Epithelial cell of prostate (primary cell): Measurements from ENCODE around the gene KRT80.

Experiments
- DNase-seq: peaks from one replicate; pipeline ENCODE4 v3.0.0-alpha.2; 2011; ENCODE audit warnings: low read depth, low spot score
- H3K27ac ChIP-seq: fragments of 450-650 bp; 2 replicates; pipeline ENCODE4 v1.5.1; 2017; ENCODE audit warnings: mild to moderate bottlenecking

KRT80 gene

GRCh38 chr12:52213564-52214420, 22.0 kb upstream of the KRT80 start:
- no peak for DNase-seq
- H3K27ac ChIP-seq, result peak overlapping the region; percentile 87

GRCh38 chr12:52212701-52213563, 21.1 kb upstream of the KRT80 start:
- peak overlapping the region; percentile 87 for H3K27ac ChIP-seq
- no peak for DNase-seq

- DNase-seq, result no peak
- H3K27ac ChIP-seq, result peak overlapping the region; percentile 87
Observed at GRCh38 chr12:52211716-52212585, 20.1 kb upstream of the KRT80 start.

GRCh38 chr12:52210925-52211650, 19.3 kb upstream of the KRT80 start:
- DNase-seq, result no peak
- H3K27ac ChIP-seq, result peak overlapping the region; percentile 87

GRCh38 chr12:52210186-52210924, 18.5 kb upstream of the KRT80 start:
- peak overlapping the region; percentile 87 for H3K27ac ChIP-seq
- DNase-seq, result peak; percentile 54

GRCh38 chr12:52209321-52209720, 17.5 kb upstream of the KRT80 start:
- peak overlapping the region; percentile 87 for H3K27ac ChIP-seq
- DNase-seq, result no peak

GRCh38 chr12:52208424-52209165, 16.8 kb upstream of the KRT80 start:
- DNase-seq, result no peak
- H3K27ac ChIP-seq, result peak overlapping the region; percentile 87

- peak overlapping the region; percentile 87 for H3K27ac ChIP-seq
- DNase-seq, result no peak
Observed at GRCh38 chr12:52207895-52208294, 16.1 kb upstream of the KRT80 start.

- H3K27ac ChIP-seq, result peak overlapping the region; percentile 87
- DNase-seq, result no peak
Observed at GRCh38 chr12:52207106-52207505, 15.3 kb upstream of the KRT80 start.

GRCh38 chr12:52206304-52207040, 14.7 kb upstream of the KRT80 start:
- H3K27ac ChIP-seq, result peak overlapping the region; percentile 87
- DNase-seq, result no peak

GRCh38 chr12:52205612-52206303, 13.9 kb upstream of the KRT80 start:
- no peak for DNase-seq
- H3K27ac ChIP-seq, result peak overlapping the region; percentile 87

- H3K27ac ChIP-seq, result peak overlapping the region; percentile 87
Observed at GRCh38 chr12:52204931-52205505, 13.2 kb upstream of the KRT80 start.

GRCh38 chr12:52204095-52204930, 12.5 kb upstream of the KRT80 start:
- DNase-seq, result no peak

More at GRCh38 chr12:52204931-52205505, 13.2 kb upstream of the KRT80 start:
- no peak for DNase-seq

GRCh38 chr12:52203079-52203921, 11.5 kb upstream of the KRT80 start:
- DNase-seq, result peak; percentile 79
- H3K27ac ChIP-seq, result peak overlapping the region; percentile 87

More at GRCh38 chr12:52204095-52204930, 12.5 kb upstream of the KRT80 start:
- H3K27ac ChIP-seq, result peak overlapping the region; percentile 87
